ENCODE measurements around the gene MRNIP. TPM values are rescaled to one million over a fixed set of nuclear protein-coding genes. Genes with fewer than 3 reads are reported as not detected.

MRNIP gene
- total RNA-seq, 2 experiments from 2014 or later: 19.4 to 19.7 TPM

GRCh38 chr5:179900711-179901110 lies 42.1 kb upstream of the MRNIP start:
- ChIA-PET CTCF (no interaction called here), POLR2A (no interaction called here)
- Mint-ChIP-seq H3K27me3 (no peaks in the 10 kb centered on the region), H3K4me3 (no peak overlapping the region), H3K36me3 (ENCODE audit: low read depth) (peaks cover 39% of the 10 kb centered on the region), H3K27ac (no peak overlapping the region), H3K4me1 (peaks cover 5% of the 10 kb centered on the region), H3K9me3 (ENCODE audit: low read depth) (no peaks in the 10 kb centered on the region)
- ATAC-seq: no peak
- intact Hi-C loops (cut with DNase I, micrococcal nuclease): no loop called here
- no peak for DNase-seq

GRCh38 chr5:179900206-179900605 lies 41.6 kb upstream of the MRNIP start:
- ChIA-PET CTCF (no interaction called here), POLR2A (no interaction called here)
- intact Hi-C loops (cut with DNase I, micrococcal nuclease): no loop called here
- no peak for DNase-seq
- H3K4me3 Mint-ChIP-seq: no peak overlapping the region
- H3K9me3 Mint-ChIP-seq (ENCODE audit: low read depth): no peaks in the 10 kb centered on the region
- no peak for ATAC-seq
- peaks cover 4% of the 10 kb centered on the region for H3K4me1 Mint-ChIP-seq
- H3K27me3 Mint-ChIP-seq: no peaks in the 10 kb centered on the region
- H3K36me3 Mint-ChIP-seq (ENCODE audit: low read depth): peaks cover 42% of the 10 kb centered on the region
- H3K27ac Mint-ChIP-seq: no peak overlapping the region

DNA sequence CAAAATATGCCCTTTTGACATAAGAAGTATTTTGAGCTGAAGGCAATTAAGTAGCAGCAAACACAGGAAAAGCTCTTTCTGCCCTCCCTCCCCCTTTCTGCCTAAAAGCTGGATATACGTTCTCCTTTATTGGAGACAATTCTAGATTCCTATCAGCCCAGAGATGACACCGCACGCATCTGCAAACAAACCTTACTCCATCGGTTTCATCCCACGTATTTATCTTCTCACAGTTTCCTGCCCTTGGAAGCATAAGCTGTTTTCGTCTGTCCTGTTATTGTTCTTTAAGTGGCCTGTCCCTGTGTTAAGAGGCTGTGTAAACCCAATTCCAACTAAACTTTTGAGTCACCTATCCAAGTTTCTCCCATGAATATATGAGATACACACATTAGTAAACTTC lies 37.2 kb upstream of the MRNIP start:
- intact Hi-C loops (cut with DNase I, micrococcal nuclease): no loop called here
- ChIA-PET POLR2A (no interaction called here), CTCF (interaction anchor here (0.7 kb wide), 1 partner anchor 14 kb away, joined by 4 read pairs; no protein-coding TSS in a partner anchor)
- Mint-ChIP-seq H3K9me3 (ENCODE audit: low read depth) (no peaks in the 10 kb centered on the region), H3K27me3 (no peaks in the 10 kb centered on the region), H3K4me3 (no peak overlapping the region), H3K4me1 (no peaks in the 10 kb centered on the region), H3K27ac (no peak overlapping the region), H3K36me3 (ENCODE audit: low read depth) (peaks cover 28% of the 10 kb centered on the region)
- no peak for DNase-seq
- ATAC-seq: no peak

GRCh38 chr5:179893958-179894895 lies 35.6 kb upstream of the MRNIP start:
- DNase-seq: no peak
- ATAC-seq: no peak
- intact Hi-C loops (cut with DNase I, micrococcal nuclease): no loop called here
- no peak overlapping the region for H3K4me3 Mint-ChIP-seq
- no peak overlapping the region for H3K27ac Mint-ChIP-seq
- H3K9me3 Mint-ChIP-seq (ENCODE audit: low read depth): no peaks in the 10 kb centered on the region
- no peaks in the 10 kb centered on the region for H3K27me3 Mint-ChIP-seq
- H3K4me1 Mint-ChIP-seq: no peaks in the 10 kb centered on the region
- peaks cover 26% of the 10 kb centered on the region for H3K36me3 Mint-ChIP-seq (ENCODE audit: low read depth)
- ChIA-PET CTCF (no interaction called here), POLR2A (no interaction called here)

GRCh38 chr5:179893076-179893957 lies 34.7 kb upstream of the MRNIP start:
- H3K36me3 Mint-ChIP-seq (ENCODE audit: low read depth): peaks cover 28% of the 10 kb centered on the region
- CTCF ChIA-PET: interaction anchor here (0.7 kb wide), 1 partner anchor 23 kb away, joined by 3 read pairs; no protein-coding TSS in a partner anchor

GRCh38 chr5:179892255-179892654 lies 33.6 kb upstream of the MRNIP start:
- intact Hi-C loops (cut with DNase I, micrococcal nuclease): no loop called here
- ATAC-seq: no peak
- CTCF ChIA-PET: no interaction called here
- DNase-seq: no peak
- no peaks in the 10 kb centered on the region for H3K9me3 Mint-ChIP-seq (ENCODE audit: low read depth)
- H3K36me3 Mint-ChIP-seq (ENCODE audit: low read depth): peaks cover 30% of the 10 kb centered on the region
- no peak overlapping the region for H3K27ac Mint-ChIP-seq
- H3K4me1 Mint-ChIP-seq: no peaks in the 10 kb centered on the region
- no peaks in the 10 kb centered on the region for H3K27me3 Mint-ChIP-seq
- POLR2A ChIA-PET: no interaction called here
- H3K4me3 Mint-ChIP-seq: no peak overlapping the region

More at GRCh38 chr5:179893076-179893957, 34.7 kb upstream of the MRNIP start:
- DNase-seq: no peak
- intact Hi-C loops (cut with DNase I, micrococcal nuclease): no loop called here
- no peak overlapping the region for H3K4me3 Mint-ChIP-seq
- POLR2A ChIA-PET: no interaction called here
- H3K4me1 Mint-ChIP-seq: no peaks in the 10 kb centered on the region
- H3K27ac Mint-ChIP-seq: no peak overlapping the region
- no peak for ATAC-seq
- no peaks in the 10 kb centered on the region for H3K9me3 Mint-ChIP-seq (ENCODE audit: low read depth)
- no peaks in the 10 kb centered on the region for H3K27me3 Mint-ChIP-seq

DNA sequence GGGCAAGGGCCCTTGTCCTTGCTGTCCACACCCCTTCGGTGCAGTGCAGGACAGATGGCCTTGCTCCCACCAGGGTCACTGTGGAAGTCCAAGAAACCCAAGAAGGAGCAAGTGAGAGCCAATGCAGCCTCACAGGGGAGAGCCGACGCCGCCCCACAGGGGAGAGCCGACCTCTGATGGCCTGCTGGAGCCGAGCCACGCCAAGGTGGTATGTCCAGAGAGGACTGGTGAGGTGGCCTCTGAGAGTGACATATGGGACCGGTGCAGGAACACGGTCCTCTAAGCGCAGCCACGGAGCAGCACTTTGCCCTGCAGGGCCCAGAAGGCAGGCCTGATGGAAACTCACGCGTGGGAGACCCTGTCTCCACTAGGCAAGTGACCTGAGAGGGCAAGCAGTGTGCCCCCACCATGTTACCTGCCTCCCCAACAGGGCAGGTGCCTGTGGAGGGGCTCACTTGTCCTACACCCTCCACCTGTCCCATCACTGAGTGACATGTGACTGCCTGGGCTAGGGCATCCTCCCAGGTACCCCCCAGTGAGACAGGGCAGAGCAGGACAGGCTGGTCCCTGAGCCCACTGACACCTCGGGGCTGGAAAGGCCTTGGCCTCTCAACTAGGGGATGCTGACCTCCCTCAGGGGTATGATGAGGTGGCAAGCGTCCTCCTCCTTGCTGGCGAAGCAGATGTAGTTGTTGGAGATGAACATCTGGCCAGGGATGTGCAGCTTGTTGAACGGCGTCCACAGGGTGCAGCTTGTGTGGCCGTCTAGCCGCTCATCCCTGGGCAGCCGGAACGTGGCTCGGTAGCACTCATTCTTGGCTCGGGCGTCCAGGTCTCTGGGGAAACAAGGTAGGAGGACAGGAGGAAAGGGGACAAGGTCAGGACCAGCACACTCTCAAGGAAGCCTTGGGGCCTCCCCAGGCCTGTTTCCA lies 32.4 kb upstream of the MRNIP start:
- peaks cover 39% of the 10 kb centered on the region for H3K36me3 Mint-ChIP-seq (ENCODE audit: low read depth)
- ATAC-seq (no peak), DNase-seq (no peak)
- intact Hi-C loops (cut with DNase I, micrococcal nuclease): no loop called here
- ChIA-PET CTCF (interaction anchor here (0.6 kb wide), 1 partner anchor 1468 kb away, joined by 6 read pairs; no protein-coding TSS in a partner anchor), POLR2A (no interaction called here)
- no peaks in the 10 kb centered on the region for H3K4me1 Mint-ChIP-seq
- no peaks in the 10 kb centered on the region for H3K27me3 Mint-ChIP-seq
- H3K9me3 Mint-ChIP-seq (ENCODE audit: low read depth): no peaks in the 10 kb centered on the region
- no peak overlapping the region for H3K27ac Mint-ChIP-seq
- no peak overlapping the region for H3K4me3 Mint-ChIP-seq

GRCh38 chr5:179889885-179890284 lies 31.3 kb upstream of the MRNIP start:
- ChIA-PET CTCF (no interaction called here), POLR2A (no interaction called here)
- no peaks in the 10 kb centered on the region for H3K4me1 Mint-ChIP-seq
- no peak for DNase-seq
- H3K27ac Mint-ChIP-seq: no peak overlapping the region
- intact Hi-C loops (cut with DNase I, micrococcal nuclease): no loop called here
- no peaks in the 10 kb centered on the region for H3K27me3 Mint-ChIP-seq
- ATAC-seq: no peak
- H3K4me3 Mint-ChIP-seq: no peak overlapping the region
- peaks cover 41% of the 10 kb centered on the region for H3K36me3 Mint-ChIP-seq (ENCODE audit: low read depth)
- no peaks in the 10 kb centered on the region for H3K9me3 Mint-ChIP-seq (ENCODE audit: low read depth)

- ChIA-PET POLR2A (interaction anchor here (0.7 kb wide), 1 partner anchor 119 kb away, joined by 3 read pairs; no protein-coding TSS in a partner anchor), CTCF (no interaction called here)
- no peak for DNase-seq
- ATAC-seq: no peak
- intact Hi-C loops (cut with DNase I, micrococcal nuclease): no loop called here
- Mint-ChIP-seq H3K4me3 (no peak overlapping the region), H3K36me3 (ENCODE audit: low read depth) (peaks cover 60% of the 10 kb centered on the region), H3K4me1 (no peaks in the 10 kb centered on the region), H3K27ac (no peak overlapping the region), H3K27me3 (no peaks in the 10 kb centered on the region), H3K9me3 (ENCODE audit: low read depth) (peaks cover 12% of the 10 kb centered on the region)
Measured at GRCh38 chr5:179887802-179888201, 29.2 kb upstream of the MRNIP start.

DNA sequence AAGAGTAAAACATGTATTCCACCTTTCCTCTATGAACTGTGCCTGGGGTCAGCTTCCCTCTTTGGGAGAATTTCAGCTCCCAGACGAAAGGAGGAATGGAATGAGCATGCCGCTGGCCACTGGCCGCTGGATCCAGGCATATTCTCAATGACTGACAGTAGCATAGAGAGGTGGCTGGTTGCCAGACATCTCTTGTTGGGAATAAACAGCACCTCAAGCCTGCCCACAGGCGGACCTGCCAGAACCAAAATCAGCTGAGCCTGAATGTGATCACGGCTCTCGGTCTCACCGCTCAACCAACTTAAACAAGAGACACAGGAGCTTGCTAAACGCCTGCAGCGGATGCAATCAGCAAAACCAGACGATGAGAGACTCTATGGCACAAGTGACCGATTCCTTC lies 28.5 kb upstream of the MRNIP start:
- H3K9me3 Mint-ChIP-seq (ENCODE audit: low read depth): peaks cover 18% of the 10 kb centered on the region
- ATAC-seq (no peak), DNase-seq (no peak)
- H3K4me3 Mint-ChIP-seq: no peak overlapping the region
- no peaks in the 10 kb centered on the region for H3K27me3 Mint-ChIP-seq
- no peaks in the 10 kb centered on the region for H3K4me1 Mint-ChIP-seq
- ChIA-PET CTCF (no interaction called here), POLR2A (interaction anchor here (0.7 kb wide), 1 partner anchor 119 kb away, joined by 3 read pairs; no protein-coding TSS in a partner anchor)
- intact Hi-C loops (cut with DNase I, micrococcal nuclease): no loop called here
- H3K27ac Mint-ChIP-seq: no peak overlapping the region
- peaks cover 67% of the 10 kb centered on the region for H3K36me3 Mint-ChIP-seq (ENCODE audit: low read depth)

All from activated CD4-positive, alpha-beta T cell treated with anti-CD3 and anti-CD28 coated beads for 36 hours (primary cell).